NCI-H1048 (cell line): Measurements from ENCODE around the gene CCL27.

Experiments used
- DNase-seq: peaks from one replicate; lab custom pipeline; 2025; lab: John Stamatoyannopoulos, UW

CCL27 gene

GRCh38 chr9:34627716-34628655 lies 34.5 kb downstream of the CCL27 start:
- no peak for DNase-seq

- DNase-seq, result no peak
Measured at GRCh38 chr9:34625186-34625486, 37.3 kb downstream of the CCL27 start.

GRCh38 chr9:34624475-34625185 lies 37.8 kb downstream of the CCL27 start:
- no peak for DNase-seq

- no peak for DNase-seq
Measured at GRCh38 chr9:34623374-34624235, 38.9 kb downstream of the CCL27 start.

- peak; percentile 93 for DNase-seq
Measured at GRCh38 chr9:34620061-34620994, 42.1 kb downstream of the CCL27 start, which contains the start of gene DCTN3. Gene DCTN3 (minus strand): TSS chr9:34620495. CDS start chr9:34620464, 31 bp downstream.

- no peak for DNase-seq
Measured at GRCh38 chr9:34615132-34615531, 47.3 kb downstream of the CCL27 start.

GRCh38 chr9:34612788-34613390 lies 49.6 kb downstream of the CCL27 start:
- peak; percentile 62 for DNase-seq
